GM12878 (cell line): ENCODE measurements around the gene RBM6. TPM values are rescaled to one million over a fixed set of nuclear protein-coding genes. Genes with fewer than 3 reads are reported as not detected.
A peak's percentile ranks its signal among the peaks of the same experiment; 100 is the strongest.

Source experiments
- ATF3 ChIP-seq: IDR thresholded peaks from 2 replicates; pipeline ENCODE4 v1.6.1; 2011; ENCODE audit warnings: low read depth, mild to moderate bottlenecking, low read length, moderate library complexity, borderline replicate concordance; ENCODE audit errors: extremely low read depth
- HSF1 ChIP-seq: fragments of 150-350 bp; IDR thresholded peaks from 2 replicates; pipeline ENCODE4 v1.6.1; 2014; ENCODE audit warnings: mild to moderate bottlenecking, low read depth, low read length
- IKZF1 ChIP-seq: fragments of 450-650 bp; conservative IDR thresholded peaks from 2 replicates; pipeline ENCODE4 v1.6.1; 2017; ENCODE audit warnings: antibody characterized with exemption, mild to moderate bottlenecking
- MEF2A ChIP-seq: IDR thresholded peaks from 2 replicates; pipeline ENCODE4 v1.6.1; 2011; ENCODE audit warnings: low read depth, mild to moderate bottlenecking, low read length, moderate library complexity; ENCODE audit not compliant: insufficient read depth
- MTA2 ChIP-seq: fragments of 450-650 bp; IDR thresholded peaks from 2 replicates; pipeline ENCODE4 v1.6.1; 2016; ENCODE audit warnings: low read depth, mild to moderate bottlenecking, moderate library complexity
- NR2C2 ChIP-seq: IDR thresholded peaks from 2 replicates; pipeline ENCODE4 v1.6.1; 2011; ENCODE audit warnings: borderline replicate concordance, low read depth; ENCODE audit not compliant: control insufficient read depth, insufficient read length
- PAX8 ChIP-seq: fragments of 450-650 bp; IDR thresholded peaks from 2 replicates; pipeline ENCODE4 v1.6.1; 2017; ENCODE audit warnings: mild to moderate bottlenecking, moderate library complexity
- PML ChIP-seq: IDR thresholded peaks from 2 replicates; pipeline ENCODE4 v1.6.1; 2012; ENCODE audit warnings: low read length, inconsistent platforms
- POLR2AphosphoS5 ChIP-seq: IDR thresholded peaks from 2 replicates; pipeline ENCODE4 v1.6.1; 2011; ENCODE audit warnings: mild to moderate bottlenecking, low read length, inconsistent platforms
- PRDM15 ChIP-seq: fragments of 450-650 bp; formaldehyde crosslinking; IDR thresholded peaks from 2 replicates; pipeline ENCODE4 v1.4.0; 2020; ENCODE audit warnings: mild to moderate bottlenecking, moderate library complexity
- RB1 ChIP-seq: fragments of 450-650 bp; formaldehyde crosslinking; IDR thresholded peaks from 2 replicates; pipeline ENCODE4 v1.6.1; 2017; ENCODE audit warnings: mild to moderate bottlenecking, borderline replicate concordance
- RFX5 ChIP-seq: IDR thresholded peaks from 2 replicates; pipeline ENCODE4 v1.6.1; 2011; ENCODE audit warnings: low read depth, low read length, improper control_type of control experiment
- SMAD1 ChIP-seq: fragments of 450-650 bp; IDR thresholded peaks from 2 replicates; pipeline ENCODE4 v1.6.1; 2018; ENCODE audit warnings: mild to moderate bottlenecking, low read depth; ENCODE audit not compliant: partially characterized antibody
- SRF ChIP-seq, 2 experiments: IDR thresholded peaks; 2 replicates each; pipeline ENCODE4 v1.6.1; 2011; ENCODE audit warnings: low read depth in 2 of 2, low read length in 2 of 2, mild to moderate bottlenecking in 1 of 2, moderate library complexity in 1 of 2
- TCF12 ChIP-seq: IDR thresholded peaks from 2 replicates; pipeline ENCODE4 v1.6.1; 2011; ENCODE audit warnings: low read depth, mild to moderate bottlenecking, low read length
- USF1 ChIP-seq: IDR thresholded peaks from 2 replicates; pipeline ENCODE4 v1.6.1; 2011; ENCODE audit warnings: borderline replicate concordance, low read depth, mild to moderate bottlenecking, moderate library complexity, mixed read lengths, low read length; ENCODE audit not compliant: insufficient read depth; ENCODE audit errors: extremely low read length
- WRNIP1 ChIP-seq: IDR thresholded peaks from 2 replicates; pipeline ENCODE4 v1.6.1; 2011; ENCODE audit warnings: low read depth, low read length, improper control_type of control experiment, borderline replicate concordance
- YY1 ChIP-seq: IDR thresholded peaks from 2 replicates; pipeline ENCODE4 v1.6.1; 2011; ENCODE audit warnings: low read depth, mild to moderate bottlenecking, low read length
- ZNF24 ChIP-seq: fragments of 450-650 bp; IDR thresholded peaks from 2 replicates; pipeline ENCODE4 v1.6.1; 2017; ENCODE audit warnings: antibody characterized with exemption, mild to moderate bottlenecking
- polyA plus RNA-seq, 11 experiments: library from polyadenylated mRNA; depleted of rRNA in 4 of 11; unstranded in 6 of 11; stranded (reverse) in 5 of 11; fragments of >200 nt; fragmentation: Nextera tagmentation in 4 of 11; fragmentation: Illumina TruSeq in 1 of 11; extraction: Ambion mirVana in 4 of 11; extraction: Trizol in 1 of 11; gene quantifications; 1 replicate in 1 of 11; 2 replicates in 10 of 11; pipeline versions ENCODE4 v1.2.1 to v1.2.3, GENCODE V29; 2011 to 2016; ENCODE audit warnings: inconsistent platforms in 2 of 11, missing spikeins in 2 of 11, low read depth in 1 of 11
- total RNA-seq, 4 experiments: library from RNA; depleted of rRNA in 3 of 4; stranded (reverse); fragments of >200 nt in 3 of 4; fragmentation: Illumina TruSeq in 1 of 4; extraction: Trizol in 1 of 4; gene quantifications; 2 replicates each; pipeline versions ENCODE4 v1.2.1 to v1.2.3, GENCODE V29; 2013 to 2021

The RBM6 gene
- total and polyA plus RNA-seq, 10 of the 15 experiments (the other 5 are each of a cell fraction or from before 2014, with no cell fraction given) = 45.3 to 103 (median 81.3) TPM

GRCh38 chr3:50088725-50089608 lies 149.0 kb downstream of the RBM6 start, which contains the start of gene RBM5 (continued):
- TF ChIP-seq RB1 (0 out of 2 replicates have a peak, but pooled peaks have one; percentile 19), WRNIP1 (no peak; the same call in 1 of the 2 replicates), PAX8 (peak; percentile 94), SRF (IDR thresholded peaks at IDR 0.05; ENCODE audit: low read depth in 2 of 2, low read length in 2 of 2) (no peak), RFX5 (no peak), POLR2AphosphoS5 (peak; percentile 93), USF1 (no peak), YY1 (peak; percentile 98), PML (no peak; the same call in 1 of the 2 replicates), SMAD1 (no peak), IKZF1 (peak; percentile 55; the same call in 1 of the 2 replicates), ATF3 (no peak), TCF12 (no peak), MTA2 (no peak), NR2C2 (no peak), PRDM15 (no peak), HSF1 (no peak), MEF2A (no peak), ZNF24 (no peak)
